ENCODE data around the gene DAPK2.

DAPK2 gene

DNA sequence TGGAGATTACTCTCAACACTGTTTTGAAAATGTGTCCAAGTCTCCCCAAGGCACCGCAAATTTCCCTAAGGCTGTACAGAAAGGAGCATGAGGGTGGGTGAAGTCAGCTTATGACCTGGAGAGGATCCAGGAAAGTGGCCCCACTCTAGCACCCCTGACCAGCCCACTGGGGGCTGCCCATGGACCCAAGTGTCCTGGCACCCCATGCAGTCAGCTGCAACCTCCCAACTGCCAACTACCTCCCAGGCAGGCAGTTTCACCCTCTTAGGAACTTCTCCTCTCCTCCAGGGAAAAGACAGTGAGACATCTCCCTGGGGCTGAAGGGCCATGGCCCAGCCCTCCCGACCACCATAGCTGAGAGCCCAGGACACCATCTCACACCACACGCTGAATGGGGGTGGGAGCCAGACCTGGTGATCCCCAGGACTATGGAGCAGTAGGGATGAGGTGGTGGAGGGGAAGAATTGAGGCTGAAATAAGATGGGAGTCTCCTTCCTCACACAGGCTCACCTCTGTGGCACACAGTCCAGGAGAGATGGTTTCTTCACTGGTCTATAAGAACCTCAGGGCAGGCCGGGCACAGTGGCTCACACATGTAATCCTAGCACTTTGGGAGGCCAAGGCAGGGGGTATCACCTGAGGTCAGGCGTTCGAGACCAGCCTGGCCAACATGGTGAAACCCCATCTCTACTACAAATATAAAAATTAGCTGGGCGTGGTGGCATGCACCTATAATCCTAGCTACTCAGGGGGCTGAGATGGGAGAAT lies 104.4 kb downstream of the DAPK2 start:
- no peak for DNase-seq (ENCODE audit: low read depth)

DNA sequence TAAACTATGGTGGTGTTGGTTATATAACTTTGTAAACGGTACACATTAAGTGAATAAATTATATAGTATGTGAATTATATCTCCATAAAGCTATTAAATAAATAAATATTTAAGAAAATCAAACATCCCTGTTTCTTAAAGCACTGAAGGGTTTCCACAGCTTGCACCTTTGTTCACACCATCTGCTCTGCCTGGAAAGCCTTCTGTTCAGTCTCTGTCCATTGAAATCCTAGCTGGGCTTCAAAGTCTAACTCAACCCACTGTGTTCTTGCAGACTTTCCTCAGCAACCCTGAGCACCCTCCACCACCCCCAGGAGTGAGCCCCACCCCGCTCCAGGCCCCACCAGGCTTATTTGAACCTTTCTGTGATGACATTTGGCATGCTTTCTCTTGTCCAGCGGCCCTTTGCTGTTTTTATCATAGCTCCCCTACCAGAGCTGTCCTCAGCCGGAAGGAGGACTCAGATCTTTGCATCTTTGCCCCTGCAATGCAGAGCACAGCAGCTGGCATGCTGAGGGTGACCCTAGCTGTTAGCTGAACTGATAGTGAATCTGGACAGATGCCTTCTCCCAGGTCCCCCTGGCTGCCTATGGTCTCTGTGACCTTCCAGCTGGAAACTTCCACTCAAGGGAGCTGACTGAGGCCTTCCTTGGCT lies 105.2 kb downstream of the DAPK2 start:
- DNase-seq (ENCODE audit: low read depth), result no peak

DNA sequence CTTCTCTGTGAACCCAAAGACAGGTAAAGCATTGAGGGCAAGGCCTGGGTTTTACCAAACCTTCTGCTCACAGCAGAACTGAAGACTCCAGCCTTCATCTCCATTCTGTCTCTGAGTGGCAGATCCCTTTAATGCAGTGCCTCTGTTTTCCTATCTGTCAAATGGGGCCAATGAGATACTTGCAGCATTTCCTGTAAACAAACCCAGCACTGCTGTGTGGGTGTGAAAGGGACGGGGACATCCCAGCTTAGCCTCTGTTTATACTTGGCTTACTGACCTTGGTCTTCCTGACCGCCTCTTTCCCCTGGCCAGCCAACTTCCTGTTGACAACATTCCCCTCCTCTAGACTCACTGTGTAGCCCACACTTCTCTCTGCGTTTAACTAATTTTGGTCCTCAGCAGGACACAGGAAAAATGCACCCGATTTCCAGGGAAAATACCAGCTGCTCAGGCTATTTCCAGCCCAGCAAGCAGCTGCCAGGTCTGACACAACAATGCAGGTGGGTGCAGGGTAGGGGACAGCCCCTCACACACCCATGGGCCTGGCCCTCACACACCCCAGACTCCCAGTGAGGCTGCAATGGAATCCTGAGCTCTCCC lies 106.7 kb downstream of the DAPK2 start:
- peak; percentile 59 for DNase-seq (ENCODE audit: low read depth)

DNA sequence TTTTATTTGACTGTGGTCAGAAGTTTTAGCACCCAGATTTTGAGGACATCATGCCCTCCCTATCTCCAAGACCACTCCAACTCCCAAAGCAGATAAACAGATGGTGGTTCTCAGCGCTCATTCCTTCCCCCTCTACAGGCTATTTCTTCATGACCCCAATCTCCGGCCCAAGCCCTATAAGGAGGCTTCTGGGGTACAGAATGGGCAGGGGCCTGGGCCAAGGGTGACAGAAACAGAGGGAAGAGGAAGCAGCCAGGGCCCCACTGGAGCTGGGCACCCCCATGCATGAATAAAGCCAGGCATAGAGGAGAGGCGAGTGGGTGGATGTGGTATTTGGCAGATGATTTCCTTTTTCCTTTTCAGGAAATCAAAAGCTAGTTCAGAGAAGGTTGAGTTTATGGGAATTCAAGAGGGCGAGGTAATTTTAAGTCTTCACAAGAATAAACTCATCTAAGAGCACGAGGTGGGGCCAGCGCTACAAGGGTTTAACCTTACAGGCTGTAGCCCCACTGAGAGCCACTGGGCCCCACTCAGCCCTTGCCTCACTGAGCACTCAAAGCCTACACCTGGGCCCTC lies 107.7 kb downstream of the DAPK2 start:
- no peak for DNase-seq (ENCODE audit: low read depth)

DNA sequence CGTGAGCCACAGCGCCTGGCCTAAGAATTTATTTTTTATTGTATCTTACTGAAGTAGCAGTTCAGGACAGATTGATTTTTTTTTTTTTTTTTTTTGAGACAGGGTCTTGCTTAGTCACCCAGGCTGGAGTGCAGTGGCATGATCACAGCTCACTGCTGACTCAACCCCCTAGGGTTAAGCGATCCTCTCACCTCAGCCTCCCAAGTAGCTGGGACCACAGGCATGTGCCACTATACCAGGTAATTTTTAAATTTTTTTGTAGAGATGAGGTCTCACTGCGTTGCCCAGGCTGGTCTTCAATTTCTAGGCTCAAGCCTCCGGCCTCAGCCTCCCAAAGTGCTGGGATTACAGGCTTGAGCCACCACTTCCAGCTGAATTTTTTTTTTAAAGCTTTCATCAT lies 112.8 kb downstream of the DAPK2 start:
- DNase-seq (ENCODE audit: low read depth), result no peak

DNA sequence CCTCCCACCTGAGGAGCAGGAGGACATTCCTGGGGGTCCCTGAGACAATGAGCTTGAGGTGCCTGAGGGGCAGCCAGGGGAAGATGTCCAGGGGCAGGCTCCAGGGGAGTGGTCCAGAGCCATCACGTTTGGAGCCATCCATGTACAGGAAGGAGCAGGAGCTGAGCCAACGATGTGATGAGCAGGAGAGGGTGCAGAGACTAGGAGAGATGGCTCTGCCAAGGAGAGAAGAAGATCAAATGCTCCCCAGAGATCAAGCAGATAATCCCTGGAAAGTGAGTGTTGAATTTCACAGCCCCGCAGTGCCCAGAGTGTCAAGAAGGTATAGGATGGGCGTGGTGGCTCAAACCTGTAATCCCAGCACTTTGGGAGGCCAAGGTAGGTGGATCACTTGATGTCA lies 114.7 kb downstream of the DAPK2 start:
- no peak for DNase-seq (ENCODE audit: low read depth)

DNA sequence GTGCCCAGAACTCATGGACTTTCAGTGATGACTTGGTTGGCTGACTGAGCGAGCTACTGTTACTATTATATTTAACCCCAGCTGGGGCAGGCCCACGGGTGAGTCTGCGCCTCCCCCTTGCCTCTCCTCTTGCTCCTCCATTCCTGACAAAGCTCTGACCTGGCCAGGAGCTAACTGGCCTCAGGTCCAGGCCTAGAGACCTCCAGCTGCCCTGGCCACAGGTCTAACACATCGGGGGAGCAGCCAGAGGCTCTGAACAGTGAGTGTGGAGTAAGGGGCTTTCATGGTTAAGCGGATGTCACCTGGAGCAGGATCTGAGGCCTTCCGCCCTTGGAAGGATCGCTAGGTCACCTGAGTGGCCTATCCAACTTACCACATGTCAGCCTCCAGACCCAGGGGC lies 116.3 kb downstream of the DAPK2 start:
- DNase-seq (ENCODE audit: low read depth), result no peak

DNA sequence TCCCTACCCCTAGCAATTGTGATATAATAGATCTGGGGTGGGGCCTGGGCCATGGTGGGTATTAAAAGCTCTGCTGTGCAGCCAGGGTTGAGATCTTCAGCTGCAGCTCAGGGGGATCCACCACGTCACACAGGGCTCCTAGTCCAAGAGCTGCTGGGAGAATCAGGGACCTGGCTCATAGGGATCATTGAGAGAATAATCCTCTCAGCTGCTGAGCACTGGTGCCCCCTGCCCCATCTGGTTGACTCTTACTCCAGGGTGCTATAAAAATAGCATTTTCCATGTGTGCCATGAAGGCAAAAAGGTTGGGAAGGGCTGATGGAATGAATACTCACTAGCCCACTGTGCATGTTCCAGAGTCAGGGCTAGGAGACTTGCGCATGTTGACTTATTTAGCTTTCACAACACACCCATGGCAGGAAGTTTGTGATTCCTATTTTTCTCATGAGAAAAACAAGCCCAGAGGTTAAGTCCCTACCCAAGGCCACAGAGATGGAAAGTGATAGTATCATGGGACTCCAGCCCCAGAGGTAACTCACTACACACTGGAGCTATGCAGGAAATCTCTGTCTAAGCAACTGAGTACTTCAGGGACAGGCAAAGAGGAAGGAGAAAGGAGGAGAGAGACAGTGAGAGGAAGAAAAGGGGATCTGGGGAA lies 118.0 kb downstream of the DAPK2 start:
- no peak for DNase-seq (ENCODE audit: low read depth)

DNA sequence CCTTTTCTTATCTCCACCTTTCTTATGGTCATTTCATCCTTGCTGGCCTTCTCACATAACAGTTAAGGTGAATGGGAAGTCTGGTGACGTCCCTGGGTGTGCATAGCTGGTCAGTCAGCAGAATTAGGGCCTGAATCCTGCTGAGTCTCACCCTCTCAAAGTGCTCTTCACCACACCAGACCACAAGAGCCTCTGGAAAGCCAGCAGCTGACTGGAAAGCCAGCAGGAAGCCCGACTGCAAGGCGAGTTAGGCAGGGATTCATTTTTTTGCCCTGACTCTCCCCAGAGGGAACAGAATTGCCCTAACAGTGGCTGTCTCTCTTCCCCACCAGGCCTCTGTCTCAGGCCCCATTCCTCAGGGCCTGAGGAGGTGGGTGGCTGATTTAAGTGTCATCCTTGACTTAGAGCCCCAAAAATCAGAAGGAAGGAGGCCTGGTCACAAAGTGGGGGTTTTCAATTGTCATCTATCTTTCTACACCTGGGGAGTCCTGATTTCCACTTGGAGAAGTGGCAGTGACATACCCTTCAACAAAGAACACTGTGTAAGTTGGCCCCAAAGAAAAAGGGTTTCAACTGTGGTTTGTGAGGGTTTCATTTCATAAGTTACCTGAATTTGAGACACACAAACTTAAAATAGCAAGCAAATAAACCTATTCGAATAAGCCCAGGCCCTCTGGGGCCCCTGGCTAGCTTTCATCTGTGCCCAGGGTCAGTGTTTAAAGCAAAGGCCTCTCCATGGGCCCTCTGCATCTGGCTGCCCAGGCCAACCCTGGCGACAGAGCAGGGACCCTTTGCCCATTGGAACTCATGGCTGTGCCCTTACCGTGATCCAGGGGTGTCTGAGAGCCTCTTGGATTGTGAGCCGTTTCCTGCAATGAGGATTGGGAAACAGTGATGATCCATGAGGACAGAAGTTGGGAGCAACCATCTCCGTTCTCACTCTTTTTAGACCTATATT lies 122.0 kb downstream of the DAPK2 start:
- no peak for DNase-seq (ENCODE audit: low read depth)

DNA sequence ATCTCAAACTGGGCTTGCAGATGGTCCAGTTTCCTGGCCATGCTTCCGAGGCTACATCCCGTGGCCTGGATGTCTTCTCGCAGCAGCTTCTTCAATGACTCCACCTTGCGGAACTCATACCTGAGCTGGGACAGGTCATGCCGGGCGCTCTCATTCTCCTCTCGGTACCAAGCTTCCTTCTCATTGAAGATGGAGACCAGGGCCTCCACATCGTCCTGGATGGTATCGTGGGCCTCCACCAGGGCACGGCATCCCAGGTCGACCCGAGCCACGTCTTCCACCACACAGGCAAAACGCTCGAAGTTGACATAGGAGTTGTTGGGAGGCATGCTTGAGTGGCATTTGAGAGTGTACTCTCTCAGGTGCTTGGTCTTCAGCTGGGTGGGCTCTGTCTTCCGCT lies 123.4 kb downstream of the DAPK2 start:
- DNase-seq (ENCODE audit: low read depth), result no peak

DNA sequence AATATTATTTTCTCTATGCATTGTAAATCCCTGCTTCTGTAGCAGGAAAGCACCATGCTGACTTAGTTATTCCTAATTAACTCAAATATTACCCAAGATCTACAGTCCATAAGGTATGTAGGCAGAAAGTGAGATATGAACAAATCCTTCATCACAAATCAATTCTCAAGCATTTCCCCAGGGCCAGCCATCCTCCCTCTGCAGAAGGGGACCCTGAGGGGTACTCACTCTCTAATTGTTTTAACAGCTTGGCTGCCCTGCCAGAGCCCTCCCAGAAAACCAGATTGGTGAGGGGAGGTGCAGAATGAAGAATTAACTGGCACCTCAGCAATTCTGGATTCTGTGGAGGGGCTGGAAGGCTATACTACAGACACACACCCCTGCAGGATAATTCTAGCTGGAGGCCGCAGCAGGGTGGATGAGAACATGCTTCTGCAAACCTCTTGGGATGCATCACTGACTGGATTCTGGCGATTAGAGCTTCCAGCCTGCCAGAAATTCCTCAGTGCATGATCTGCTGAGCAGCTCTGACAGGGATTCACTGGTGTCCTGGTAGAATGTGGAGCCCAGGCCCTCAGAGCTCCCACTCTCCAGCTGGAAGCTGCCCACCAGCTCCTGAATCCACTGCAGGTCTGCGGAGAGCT lies 123.9 kb downstream of the DAPK2 start:
- DNase-seq (ENCODE audit: low read depth), result no peak

DNA sequence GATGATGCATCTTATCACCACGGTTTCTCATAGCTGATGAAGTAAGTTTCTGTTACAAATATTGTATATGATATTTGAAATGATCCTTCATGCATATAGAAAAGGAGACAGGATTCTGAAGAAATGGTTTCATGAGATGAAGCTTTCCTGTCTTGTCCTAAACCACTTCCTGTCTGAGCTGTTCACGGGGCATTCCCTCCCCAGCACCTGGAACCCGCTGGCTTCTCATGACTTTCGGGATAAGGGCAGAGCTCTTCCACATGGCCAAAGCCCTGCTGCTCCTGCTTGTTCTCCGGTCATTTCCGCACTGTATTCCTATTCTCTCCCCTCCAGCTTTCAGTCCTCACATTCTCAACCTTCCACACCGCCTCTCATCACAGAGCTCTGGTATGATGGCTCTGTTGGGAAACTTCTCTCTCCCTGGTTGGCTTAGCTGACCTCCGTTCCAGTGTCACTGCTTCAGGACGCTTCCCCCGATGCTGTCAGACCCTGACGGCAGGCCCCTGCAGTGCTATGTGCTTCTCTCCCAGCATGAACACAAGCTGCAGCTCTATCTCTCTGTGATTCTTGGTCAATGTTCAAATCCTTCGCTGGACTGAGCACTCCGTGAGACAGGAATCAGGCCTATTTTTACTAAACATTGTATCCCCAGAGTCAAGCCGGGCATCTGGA lies 125.6 kb downstream of the DAPK2 start:
- DNase-seq (ENCODE audit: low read depth), result no peak

DNA sequence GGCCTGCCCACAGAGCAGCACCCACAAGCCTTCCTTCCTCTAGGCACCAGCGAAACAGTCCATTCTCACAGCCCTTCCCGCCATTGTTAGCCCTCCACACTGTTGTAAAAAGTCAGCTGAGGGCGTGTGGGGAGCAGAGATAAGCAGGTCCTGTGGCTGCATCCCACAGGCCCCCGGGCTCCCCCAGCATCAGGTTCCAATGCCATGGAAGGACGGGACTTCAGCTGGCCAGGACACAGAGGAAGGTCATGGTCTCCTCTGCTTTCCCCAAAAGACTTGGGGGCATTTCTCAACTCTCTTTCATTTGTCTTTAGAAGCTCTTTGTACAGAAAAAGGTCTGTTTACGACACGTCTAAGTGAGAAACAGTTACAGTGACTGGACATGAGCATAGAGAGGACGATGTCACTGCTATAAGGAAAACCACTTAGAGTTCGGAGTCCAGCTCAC lies 127.4 kb downstream of the DAPK2 start:
- no peak for DNase-seq (ENCODE audit: low read depth)

DNA sequence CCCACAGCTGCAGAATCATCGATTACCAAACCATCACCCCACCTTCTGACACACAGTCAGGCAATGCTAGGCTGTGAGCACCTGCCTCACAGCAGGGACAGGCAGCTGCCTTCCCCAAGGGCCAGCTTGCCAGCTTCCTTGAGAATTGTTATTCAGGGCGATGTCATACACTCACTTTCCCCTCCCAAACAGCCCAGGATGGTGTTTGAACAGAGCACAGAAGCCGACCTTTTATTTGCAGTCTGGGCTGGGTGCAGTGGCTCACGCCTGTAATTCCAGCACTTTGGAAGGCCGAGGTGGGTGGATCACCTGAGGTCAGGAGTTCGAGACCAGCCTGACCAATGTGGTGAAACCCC lies 128.0 kb downstream of the DAPK2 start:
- no peak for DNase-seq (ENCODE audit: low read depth)

DNA sequence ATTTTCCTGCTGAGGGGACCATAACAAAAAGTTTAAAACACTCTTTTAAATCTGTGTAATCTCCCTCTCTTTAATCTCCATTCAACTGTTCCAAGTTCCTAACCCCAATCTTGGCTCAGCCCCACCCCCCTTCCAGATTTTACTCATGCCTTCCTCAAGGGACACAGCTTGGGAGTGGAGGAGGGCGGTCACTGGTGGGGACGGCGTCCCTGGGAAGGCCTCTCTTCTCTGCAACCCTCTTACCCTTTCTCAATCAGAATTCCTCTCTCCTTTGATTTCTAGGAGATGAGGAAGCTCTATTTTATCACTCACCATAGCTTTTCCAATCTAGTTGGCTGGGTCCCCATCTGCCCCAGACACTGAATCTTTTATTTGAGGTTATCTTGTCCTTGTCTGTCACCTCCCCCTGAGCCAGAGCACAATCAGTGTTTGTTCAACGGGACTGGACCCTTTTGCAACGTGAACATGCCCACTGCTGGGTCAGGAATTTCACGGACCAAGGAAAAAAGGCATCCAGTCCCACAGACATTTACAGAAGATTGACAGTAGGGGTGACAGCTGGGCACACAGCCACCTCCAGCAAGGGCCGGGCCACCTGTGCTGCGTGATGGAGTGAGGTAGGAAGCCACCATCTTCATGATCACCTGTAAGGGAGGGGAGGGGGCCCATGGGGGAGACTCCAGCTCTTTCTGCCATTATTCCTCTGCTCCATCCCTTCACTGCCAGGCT lies 128.5 kb downstream of the DAPK2 start:
- DNase-seq (ENCODE audit: low read depth), result no peak

DNA sequence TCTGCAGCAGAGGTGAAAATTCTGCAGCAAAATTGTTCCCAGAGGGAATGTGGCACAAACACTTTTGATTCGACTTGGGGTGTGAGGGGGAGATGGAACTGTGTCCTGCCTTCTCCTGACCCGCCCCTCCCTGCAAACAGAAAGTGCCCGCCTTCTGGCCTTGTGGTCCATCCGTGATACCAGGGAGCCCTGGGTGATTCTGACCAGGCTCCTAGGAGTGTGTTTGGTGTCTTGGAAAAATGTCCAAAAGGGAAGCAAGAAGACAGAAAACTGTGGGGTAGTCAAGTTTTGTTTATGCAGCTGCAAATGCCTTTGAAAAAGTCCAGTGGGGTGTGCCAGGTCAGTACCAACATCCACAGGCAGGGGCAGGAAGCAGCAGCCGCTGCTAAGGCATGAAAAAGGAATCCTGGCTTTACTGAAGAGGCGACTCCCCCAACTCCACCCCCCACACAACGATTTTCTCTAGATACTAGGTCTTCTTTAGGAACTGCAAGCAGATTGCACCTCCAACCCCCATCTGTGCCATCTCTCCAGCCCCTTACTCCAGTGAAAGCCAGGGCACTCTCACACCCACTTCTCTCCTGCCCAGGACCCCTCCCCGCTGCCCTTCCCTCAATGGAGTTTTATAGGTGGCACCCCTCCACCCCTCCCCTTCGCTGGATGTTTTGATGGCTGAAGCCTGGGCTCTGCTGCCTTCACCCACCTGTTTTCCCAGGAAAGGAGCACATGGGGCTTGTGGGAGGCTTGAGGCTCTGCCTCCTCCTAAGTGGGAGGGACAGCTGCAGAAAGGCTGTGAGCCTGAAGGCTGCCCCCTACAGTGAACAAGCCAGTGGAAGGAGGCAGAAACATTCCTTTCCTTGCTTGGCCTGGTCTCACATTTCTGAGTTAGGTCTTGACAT lies 130.2 kb downstream of the DAPK2 start:
- no peak for DNase-seq (ENCODE audit: low read depth)

DNA sequence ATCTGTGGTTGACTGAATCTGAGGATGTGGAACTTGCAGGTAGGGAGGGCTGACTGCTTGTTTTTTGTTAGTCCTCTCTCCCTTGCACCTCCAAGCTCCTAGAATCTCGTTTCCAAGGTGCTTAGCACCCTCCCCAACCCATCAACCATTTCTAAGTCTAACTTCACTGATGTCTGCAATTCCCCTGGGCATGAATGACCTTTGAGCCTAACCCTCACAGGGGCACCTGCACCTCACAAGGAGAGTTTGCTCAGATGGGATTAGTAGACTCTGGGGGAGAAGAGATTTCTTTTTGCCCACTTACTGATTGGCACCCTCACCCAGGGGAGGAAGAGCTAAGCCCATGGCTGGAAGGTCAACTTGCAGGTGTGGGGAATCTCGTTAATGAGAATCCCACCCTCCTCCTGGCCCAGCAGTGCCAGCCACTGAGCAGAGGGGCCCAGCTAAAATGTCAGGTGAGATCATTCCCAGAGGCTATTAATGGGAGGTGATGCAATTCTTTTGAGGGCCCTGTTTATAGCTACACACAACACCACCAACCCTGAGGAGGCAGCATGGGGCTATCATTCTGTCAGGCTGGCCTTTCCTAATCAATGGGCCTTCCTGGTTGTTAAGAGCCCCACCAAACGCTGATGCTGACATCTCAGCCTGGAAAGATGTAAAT lies 130.9 kb downstream of the DAPK2 start:
- no peak for DNase-seq (ENCODE audit: low read depth)

DNA sequence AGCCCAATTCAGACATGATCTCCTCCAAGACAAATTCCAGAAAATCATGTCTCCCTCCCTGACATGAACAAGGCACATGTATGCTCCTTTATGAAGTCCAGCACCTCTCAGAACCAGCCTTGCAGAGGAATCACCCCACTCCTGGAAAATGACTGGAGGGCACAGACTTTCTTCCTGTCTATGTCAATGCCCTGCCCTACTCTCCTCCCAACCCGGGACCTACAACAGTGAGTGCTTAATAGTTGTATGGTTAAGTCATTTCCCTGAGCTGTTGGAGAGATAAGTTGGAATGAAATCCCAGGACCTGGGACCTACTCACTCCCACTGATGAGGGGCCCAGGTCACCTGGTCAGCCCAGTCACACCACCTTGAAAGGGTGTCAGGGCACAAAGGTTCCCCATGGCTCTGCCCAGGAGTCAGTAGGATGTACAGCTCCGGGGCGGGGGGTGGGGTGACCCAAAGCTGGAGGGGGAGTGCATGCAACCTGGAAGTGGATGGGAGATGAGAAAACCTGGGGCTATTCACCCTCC lies 132.4 kb downstream of the DAPK2 start:
- DNase-seq (ENCODE audit: low read depth), result no peak

All from non-pigmented ciliary epithelial cell (primary cell).